DOHH2 (cell line): ENCODE measurements around the gene IRAG1.

Source experiments
- H3F3A ChIP-seq: fragments of 200-600 bp; sonication (generic), shearing (Covaris generic); 2 replicates; pipeline ENCODE4 v1.6.0; 2016; ENCODE audit warnings: antibody characterized with exemption, mild to moderate bottlenecking; ENCODE audit not compliant: control insufficient read depth, insufficient read depth
- H3K27ac ChIP-seq: fragments of 200-600 bp; sonication (generic); 2 replicates; pipeline ENCODE4 v1.5.1; 2014; ENCODE audit warnings: low read depth, mild to moderate bottlenecking, low read length, moderate library complexity
- H3K27me3 ChIP-seq: fragments of 200-600 bp; sonication (generic); 2 replicates; pipeline ENCODE4 v1.6.1; 2014; ENCODE audit warnings: mild to moderate bottlenecking, low read length, mixed read lengths; ENCODE audit not compliant: control insufficient read depth
- H3K36me3 ChIP-seq: fragments of 200-600 bp; sonication (generic); 2 replicates; pipeline ENCODE4 v1.6.1; 2014; ENCODE audit warnings: mild to moderate bottlenecking, low read length, moderate library complexity, mixed read lengths; ENCODE audit not compliant: control insufficient read depth
- H3K4me1 ChIP-seq: fragments of 200-600 bp; sonication (generic); 2 replicates; pipeline ENCODE4 v1.6.1; 2014; ENCODE audit warnings: mild to moderate bottlenecking, low read length, mixed read lengths; ENCODE audit not compliant: control insufficient read depth
- H3K4me2 ChIP-seq: fragments of 200-600 bp; sonication (generic); 2 replicates; pipeline ENCODE4 v1.6.0; 2014; ENCODE audit warnings: mild to moderate bottlenecking, low read length, moderate library complexity
- H3K4me3 ChIP-seq: fragments of 200-600 bp; sonication (generic); 2 replicates; pipeline ENCODE4 v1.5.1; 2014; ENCODE audit warnings: mild to moderate bottlenecking, low read length, mixed read lengths
- H3K79me2 ChIP-seq: fragments of 200-600 bp; sonication (generic); 2 replicates; pipeline ENCODE4 v1.6.1; 2014; ENCODE audit warnings: mild to moderate bottlenecking, low read length, mixed read lengths; ENCODE audit not compliant: control insufficient read depth
- H3K9me2 ChIP-seq: fragments of 200-600 bp; sonication (generic); replicated peaks from 2 replicates; pipeline ENCODE4 v1.6.1; 2014; ENCODE audit warnings: mild to moderate bottlenecking, low read length, mixed read lengths; ENCODE audit not compliant: control insufficient read depth
- H3K9me3 ChIP-seq: fragments of 200-600 bp; sonication (generic); 2 replicates; pipeline ENCODE4 v1.6.1; 2014; ENCODE audit warnings: antibody characterized with exemption, low read length, mixed read lengths; ENCODE audit not compliant: control insufficient read depth, insufficient read depth
- H4K20me1 ChIP-seq: fragments of 200-600 bp; sonication (generic); 2 replicates; pipeline ENCODE4 v1.6.0; 2014; ENCODE audit warnings: low read depth, mild to moderate bottlenecking, antibody characterized with exemption, low read length, moderate library complexity; ENCODE audit not compliant: control insufficient read depth, insufficient read depth
- EZH2phosphoT487 ChIP-seq: fragments of 200-600 bp; sonication (generic); IDR thresholded peaks from 2 replicates; pipeline ENCODE4 v1.6.1; 2017; ENCODE audit warnings: borderline replicate concordance, mild to moderate bottlenecking, antibody characterized with exemption, low read length, moderate library complexity, mixed read lengths
- TF ChIP-seq, protein P1 (sequence below): fragments of 200-600 bp; sonication (generic); IDR thresholded peaks from one replicate; pipeline ENCODE4 v1.5.1; 2014; ENCODE audit warnings: antibody characterized with exemption, mild to moderate bottlenecking, low read depth, low read length; ENCODE audit not compliant: poor library complexity, severe bottlenecking

IRAG1 gene

DNA sequence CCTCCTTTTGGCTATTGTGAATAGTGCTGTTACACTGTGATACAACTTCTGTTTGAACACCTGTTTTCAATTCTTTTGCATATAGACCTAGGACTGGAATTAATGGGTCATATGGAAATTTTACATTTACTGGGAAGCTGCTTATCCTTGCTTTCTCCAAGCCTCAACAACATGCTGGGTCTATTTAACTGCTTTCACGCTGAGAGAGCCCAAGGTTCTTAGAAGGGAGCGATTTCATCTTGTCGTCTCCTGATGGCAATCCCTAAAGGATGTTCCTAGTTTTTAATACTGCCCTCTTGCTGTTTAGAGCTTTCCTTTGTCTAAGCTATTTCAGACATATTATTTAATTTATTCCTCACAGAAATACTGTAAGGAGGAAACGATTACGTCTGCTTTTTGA is 15.5 kb downstream of the IRAG1 start:
- Histone ChIP-seq H3K36me3 (no peaks in the 10 kb centered on the region), H3K27ac (no peak overlapping the region)
- TF ChIP-seq, protein P1, sequence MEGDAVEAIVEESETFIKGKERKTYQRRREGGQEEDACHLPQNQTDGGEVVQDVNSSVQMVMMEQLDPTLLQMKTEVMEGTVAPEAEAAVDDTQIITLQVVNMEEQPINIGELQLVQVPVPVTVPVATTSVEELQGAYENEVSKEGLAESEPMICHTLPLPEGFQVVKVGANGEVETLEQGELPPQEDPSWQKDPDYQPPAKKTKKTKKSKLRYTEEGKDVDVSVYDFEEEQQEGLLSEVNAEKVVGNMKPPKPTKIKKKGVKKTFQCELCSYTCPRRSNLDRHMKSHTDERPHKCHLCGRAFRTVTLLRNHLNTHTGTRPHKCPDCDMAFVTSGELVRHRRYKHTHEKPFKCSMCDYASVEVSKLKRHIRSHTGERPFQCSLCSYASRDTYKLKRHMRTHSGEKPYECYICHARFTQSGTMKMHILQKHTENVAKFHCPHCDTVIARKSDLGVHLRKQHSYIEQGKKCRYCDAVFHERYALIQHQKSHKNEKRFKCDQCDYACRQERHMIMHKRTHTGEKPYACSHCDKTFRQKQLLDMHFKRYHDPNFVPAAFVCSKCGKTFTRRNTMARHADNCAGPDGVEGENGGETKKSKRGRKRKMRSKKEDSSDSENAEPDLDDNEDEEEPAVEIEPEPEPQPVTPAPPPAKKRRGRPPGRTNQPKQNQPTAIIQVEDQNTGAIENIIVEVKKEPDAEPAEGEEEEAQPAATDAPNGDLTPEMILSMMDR: no peak
- TF ChIP-seq EZH2phosphoT487: no peak

DNA sequence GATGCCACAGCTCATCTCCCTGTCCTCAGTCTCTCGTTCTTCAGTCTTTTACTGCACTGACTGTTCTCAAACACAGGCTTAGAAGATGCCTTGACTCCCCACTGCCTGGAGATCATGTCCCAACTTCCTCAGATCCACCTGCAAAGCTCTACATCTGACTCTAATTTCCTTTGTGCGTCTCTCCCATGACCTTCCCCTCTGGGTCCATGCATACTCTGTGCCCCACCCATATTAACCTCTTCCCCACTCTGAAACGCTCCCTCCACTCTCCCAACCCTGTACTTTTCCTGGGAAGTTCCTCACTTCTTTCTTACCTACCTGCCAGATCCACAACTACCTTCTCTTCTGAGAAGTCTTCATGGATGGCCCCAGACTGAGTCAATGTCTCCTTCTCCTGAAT is 16.6 kb downstream of the IRAG1 start:
- Histone ChIP-seq H4K20me1 (no peaks in the 10 kb centered on the region; the same call in 1 of the 2 replicates), H3K79me2 (no peaks in the 10 kb centered on the region), H3K27me3 (peaks cover 23% of the 10 kb centered on the region), H3K27ac (no peak overlapping the region), H3K4me1 (no peaks in the 10 kb centered on the region), H3K9me3 (no peaks in the 10 kb centered on the region), H3F3A (no peaks in the 10 kb centered on the region), H3K9me2 (no peaks in the 10 kb centered on the region), H3K4me2 (no peak overlapping the region), H3K4me3 (no peak overlapping the region), H3K36me3 (no peaks in the 10 kb centered on the region)
- TF ChIP-seq, protein P1: no peak
- TF ChIP-seq EZH2phosphoT487: no peak

More for the DNA sequence above, 15.5 kb downstream of the IRAG1 start:
- H3K4me3 ChIP-seq: no peak overlapping the region
- H4K20me1 ChIP-seq: no peaks in the 10 kb centered on the region; the same call in 1 of the 2 replicates
- H3K4me2 ChIP-seq: no peak overlapping the region
- no peaks in the 10 kb centered on the region for H3F3A ChIP-seq
- no peaks in the 10 kb centered on the region for H3K79me2 ChIP-seq
- H3K9me2 ChIP-seq: no peaks in the 10 kb centered on the region
- peaks cover 16% of the 10 kb centered on the region for H3K27me3 ChIP-seq
- no peaks in the 10 kb centered on the region for H3K4me1 ChIP-seq
- no peaks in the 10 kb centered on the region for H3K9me3 ChIP-seq

DNA sequence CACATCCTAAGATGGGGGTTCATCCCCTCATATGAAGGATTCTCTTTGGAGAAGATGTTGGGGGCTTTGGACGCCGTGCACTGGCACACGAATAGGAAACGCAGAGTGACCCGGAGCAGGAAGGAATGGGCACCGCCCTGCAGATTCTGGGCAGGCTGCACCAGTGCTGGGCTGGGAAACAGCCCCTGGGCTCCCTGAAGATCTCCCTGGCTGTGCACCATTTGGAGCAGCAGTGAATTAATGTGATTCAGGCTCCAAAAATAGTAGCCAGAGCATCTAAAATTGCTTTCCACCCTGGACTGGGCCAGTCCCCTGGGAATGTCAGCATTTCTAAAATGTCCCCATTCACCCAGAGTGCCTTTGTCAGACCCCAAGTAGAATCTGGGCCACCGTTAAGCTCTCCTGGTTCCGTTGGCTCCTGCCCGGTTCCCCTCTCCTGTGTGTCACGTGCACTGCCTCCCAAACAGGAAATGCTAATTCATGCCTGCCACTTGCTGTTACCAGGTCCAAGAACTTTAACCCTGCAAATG is 18.6 kb downstream of the IRAG1 start:
- Histone ChIP-seq H3F3A (no peaks in the 10 kb centered on the region), H3K36me3 (no peaks in the 10 kb centered on the region), H3K9me2 (no peaks in the 10 kb centered on the region), H3K4me1 (no peaks in the 10 kb centered on the region), H3K79me2 (no peaks in the 10 kb centered on the region), H3K4me3 (no peak overlapping the region), H4K20me1 (no peaks in the 10 kb centered on the region; the same call in 1 of the 2 replicates), H3K27me3 (peaks cover 33% of the 10 kb centered on the region), H3K9me3 (no peaks in the 10 kb centered on the region), H3K4me2 (no peak overlapping the region), H3K27ac (no peak overlapping the region)
- no peak for TF ChIP-seq EZH2phosphoT487
- TF ChIP-seq, protein P1: no peak
